ENCODE results near the gene ENSA.
"Not testable (repeated sequence)": the region's sequence is repeated elsewhere in the genome, so short reads cannot be mapped to it uniquely, and the experiment has no call there.

ENSA gene

DNA sequence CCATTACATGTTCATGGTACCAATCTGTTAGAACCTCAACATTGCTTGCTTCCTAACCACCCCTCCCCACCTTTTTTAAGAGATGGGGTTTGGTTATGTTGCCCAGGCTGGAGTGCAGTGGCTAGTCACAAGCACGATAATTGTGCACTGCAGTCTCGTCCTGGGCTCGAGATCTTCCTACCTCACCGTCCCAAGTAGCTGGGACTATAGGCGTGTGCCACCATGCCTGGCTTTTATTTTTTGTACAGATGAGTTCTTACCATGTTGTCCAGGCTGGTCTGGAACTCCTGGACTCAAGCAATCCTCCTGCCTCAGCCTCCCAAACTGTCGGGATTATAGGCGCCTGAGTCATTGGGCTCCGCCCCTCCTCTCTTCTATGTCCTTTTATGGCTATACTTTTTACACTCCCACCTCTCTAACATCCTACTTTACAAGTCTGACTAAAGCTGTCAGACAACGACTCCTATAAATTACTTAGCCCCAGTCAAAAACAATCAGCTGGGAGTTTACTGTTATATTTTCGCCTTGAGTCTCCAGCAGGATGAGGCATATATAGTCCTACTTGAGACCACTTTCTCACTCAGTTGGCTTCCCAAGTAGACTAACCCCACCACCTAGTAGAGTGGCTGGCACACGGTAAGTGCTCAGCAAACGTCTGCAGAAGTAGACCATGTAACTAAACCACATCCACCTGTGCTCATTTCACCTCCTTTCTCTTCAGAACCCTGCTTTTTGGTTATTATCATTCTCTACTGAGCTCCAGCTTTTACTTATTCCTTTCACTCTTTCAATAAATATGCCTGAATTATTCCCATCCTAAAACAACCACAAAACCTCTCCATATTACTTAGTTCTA, 13.8 kb downstream of the ENSA start:
- no peak overlapping the region for H3K4me3 ChIP-seq (ENCODE audit: low read length)
- DNase-seq (ENCODE audit: low read depth) = no peak
- TF ChIP-seq, protein P1, sequence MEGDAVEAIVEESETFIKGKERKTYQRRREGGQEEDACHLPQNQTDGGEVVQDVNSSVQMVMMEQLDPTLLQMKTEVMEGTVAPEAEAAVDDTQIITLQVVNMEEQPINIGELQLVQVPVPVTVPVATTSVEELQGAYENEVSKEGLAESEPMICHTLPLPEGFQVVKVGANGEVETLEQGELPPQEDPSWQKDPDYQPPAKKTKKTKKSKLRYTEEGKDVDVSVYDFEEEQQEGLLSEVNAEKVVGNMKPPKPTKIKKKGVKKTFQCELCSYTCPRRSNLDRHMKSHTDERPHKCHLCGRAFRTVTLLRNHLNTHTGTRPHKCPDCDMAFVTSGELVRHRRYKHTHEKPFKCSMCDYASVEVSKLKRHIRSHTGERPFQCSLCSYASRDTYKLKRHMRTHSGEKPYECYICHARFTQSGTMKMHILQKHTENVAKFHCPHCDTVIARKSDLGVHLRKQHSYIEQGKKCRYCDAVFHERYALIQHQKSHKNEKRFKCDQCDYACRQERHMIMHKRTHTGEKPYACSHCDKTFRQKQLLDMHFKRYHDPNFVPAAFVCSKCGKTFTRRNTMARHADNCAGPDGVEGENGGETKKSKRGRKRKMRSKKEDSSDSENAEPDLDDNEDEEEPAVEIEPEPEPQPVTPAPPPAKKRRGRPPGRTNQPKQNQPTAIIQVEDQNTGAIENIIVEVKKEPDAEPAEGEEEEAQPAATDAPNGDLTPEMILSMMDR (conservative IDR thresholded peaks at IDR 0.05; ENCODE audit: low read depth, low read length) = no peak

DNA sequence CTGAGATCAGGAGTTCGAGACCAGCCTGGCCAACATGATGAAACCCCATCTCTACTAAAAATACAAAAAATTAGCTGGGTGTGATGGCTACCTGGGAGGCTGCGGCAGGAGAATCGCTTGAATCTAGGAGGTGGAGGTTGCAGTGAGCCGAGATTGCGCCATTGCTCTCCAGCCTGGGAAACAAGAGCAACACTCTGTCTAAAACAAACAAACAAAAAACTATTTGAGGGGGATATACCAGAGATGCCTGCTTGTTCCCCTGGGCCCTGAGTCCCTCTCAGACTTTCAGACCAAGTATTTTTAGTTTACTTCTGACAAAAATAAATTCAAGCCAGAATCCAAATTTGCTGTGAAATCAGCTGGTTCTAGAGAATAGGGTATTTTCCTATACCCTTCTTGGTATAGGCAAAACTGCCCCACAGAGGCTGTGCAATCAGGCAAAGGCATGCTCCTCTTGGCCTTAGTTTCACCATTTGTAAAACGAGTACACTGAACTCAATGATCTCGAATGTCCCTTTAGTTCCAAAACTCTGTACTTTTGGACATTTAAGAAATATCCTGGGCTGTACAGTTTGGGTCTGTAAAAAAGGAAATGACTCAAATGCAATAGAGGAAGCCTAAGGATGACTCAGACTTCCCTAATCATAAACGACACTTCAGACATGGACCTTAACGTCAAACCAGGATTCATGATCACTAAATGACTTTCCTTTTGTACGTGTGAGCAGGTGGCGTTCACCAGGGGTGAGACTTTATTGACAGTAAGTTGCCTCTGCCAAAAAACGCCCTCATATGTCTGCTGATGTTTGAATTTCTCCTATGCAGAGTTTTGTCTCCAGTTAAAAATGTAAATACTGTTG, 16.1 kb downstream of the ENSA start:
- no peak overlapping the region for H3K4me3 ChIP-seq (ENCODE audit: low read length)
- TF ChIP-seq, protein P1 (conservative IDR thresholded peaks at IDR 0.05; ENCODE audit: low read depth, low read length) = no peak
- DNase-seq (ENCODE audit: low read depth) = no peak

DNA sequence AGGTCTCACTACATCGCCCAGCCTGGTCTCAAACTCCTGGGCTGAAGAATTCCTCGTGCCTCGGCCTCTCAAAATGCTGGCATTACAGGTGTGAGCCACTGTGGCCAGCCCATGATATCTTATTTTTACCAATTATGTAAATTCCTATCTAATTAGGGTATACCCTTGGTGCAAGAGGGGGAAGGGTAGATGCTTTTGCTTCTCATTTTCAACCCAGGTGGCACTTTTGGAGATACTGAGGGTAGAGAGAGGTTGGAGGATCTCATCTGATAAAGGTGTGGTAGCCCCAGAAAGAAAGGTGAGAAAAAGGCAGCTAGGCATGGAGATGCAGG, 17.4 kb downstream of the ENSA start:
- no peak for DNase-seq (ENCODE audit: low read depth)
- TF ChIP-seq, protein P1 (conservative IDR thresholded peaks at IDR 0.05; ENCODE audit: low read depth, low read length) = no peak
- no peak overlapping the region for H3K4me3 ChIP-seq (ENCODE audit: low read length)

DNA sequence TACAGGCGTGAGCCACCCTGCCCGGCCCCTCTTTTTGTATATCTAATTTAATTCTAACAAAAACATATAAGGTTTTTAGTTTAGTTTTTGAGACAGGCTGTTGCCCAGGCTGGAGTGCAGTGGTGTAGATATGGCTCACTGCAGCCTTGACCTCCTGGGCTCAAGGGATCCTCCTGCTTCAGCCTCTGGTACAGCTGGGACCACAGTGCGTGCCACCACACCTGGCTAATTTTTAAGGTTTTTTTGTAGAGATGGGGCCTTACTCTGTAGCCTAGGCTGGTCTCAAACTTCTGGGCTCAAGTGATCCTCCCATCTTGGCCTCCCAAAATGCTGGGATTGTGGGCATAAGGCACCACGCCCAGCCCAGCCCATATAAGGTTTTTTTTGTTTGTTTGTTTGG, 18.8 kb downstream of the ENSA start:
- no peak for DNase-seq (ENCODE audit: low read depth)
- TF ChIP-seq, protein P1 (conservative IDR thresholded peaks at IDR 0.05; ENCODE audit: low read depth, low read length) = no peak
- no peak overlapping the region for H3K4me3 ChIP-seq (ENCODE audit: low read length)

DNA sequence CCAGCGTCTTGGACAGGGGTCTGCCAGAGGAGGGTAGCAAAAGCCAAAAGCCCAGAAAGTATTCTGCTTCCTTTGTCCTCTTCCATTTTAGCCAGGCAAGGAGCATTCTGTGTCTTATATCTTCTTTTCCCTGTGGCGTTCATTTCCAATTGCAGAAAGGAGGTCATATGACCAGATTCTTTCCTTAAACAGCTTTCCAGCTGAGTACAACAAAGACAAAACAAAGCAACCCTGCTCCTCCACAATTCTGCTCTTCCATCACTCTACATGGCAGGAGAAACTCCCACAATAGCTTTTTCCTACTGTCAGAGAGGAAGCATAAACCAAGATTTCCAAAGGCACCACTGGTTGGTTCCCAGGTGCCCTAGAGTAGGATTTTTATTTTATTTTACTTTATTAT, 19.7 kb downstream of the ENSA start:
- H3K4me3 ChIP-seq (ENCODE audit: low read length) = no peak overlapping the region
- TF ChIP-seq, protein P1 (conservative IDR thresholded peaks at IDR 0.05; ENCODE audit: low read depth, low read length) = no peak
- DNase-seq (ENCODE audit: low read depth) = no peak

DNA sequence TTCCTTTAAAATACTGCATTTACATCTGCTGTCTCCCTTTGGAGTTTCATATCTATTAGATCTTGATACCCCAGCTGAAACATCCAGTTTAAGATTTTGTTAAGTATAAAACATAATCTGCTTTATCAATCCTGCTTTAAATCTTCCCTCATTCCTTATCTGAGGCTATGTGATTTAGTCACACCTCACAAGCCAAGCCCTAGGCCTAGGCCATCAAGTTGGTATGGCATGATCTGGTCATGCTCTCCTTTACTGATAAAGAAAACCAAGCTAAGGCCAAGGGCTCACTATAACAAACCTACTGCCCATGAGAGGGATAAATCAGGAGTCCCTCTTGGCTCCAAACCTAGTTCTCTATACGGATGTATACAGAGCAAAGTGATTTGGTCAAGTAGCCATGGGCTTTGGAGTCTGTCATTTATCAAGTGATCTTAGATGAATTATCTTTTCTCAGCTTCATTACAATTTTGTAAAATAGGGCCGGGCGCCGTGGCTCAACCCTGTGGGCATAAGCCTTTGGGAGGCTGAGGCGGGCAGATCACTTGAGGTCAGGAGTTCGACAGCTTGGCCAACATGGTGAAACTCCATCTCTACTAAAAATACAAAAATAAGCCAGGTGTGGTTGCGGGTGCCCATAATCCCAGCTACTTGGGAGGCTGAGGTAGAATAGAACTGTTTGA, 22.8 kb downstream of the ENSA start:
- TF ChIP-seq, protein P1 (conservative IDR thresholded peaks at IDR 0.05; ENCODE audit: low read depth, low read length) = no peak
- no peak overlapping the region for H3K4me3 ChIP-seq (ENCODE audit: low read length)
- DNase-seq (ENCODE audit: low read depth) = no peak

DNA sequence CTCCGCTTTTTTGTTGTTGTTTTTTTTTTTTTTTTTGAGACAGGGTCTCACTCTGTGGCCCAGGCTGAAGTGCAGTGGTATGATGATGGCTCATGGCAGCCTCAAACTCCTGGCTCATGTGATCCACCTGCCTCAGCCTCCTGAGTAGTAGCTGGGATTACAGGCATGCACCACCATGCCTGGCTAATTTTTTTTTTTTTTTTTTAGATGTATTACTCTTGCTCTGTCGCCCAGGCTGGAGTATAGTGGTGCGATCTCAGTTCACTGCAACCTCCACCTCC, 24.0 kb downstream of the ENSA start:
- H3K4me3 ChIP-seq (ENCODE audit: low read length); DNase-seq (ENCODE audit: low read depth): not testable (repeated sequence)
